ENCODE measurements around the gene SMARCD3. TPM values are rescaled to one million over a fixed set of nuclear protein-coding genes. Genes with fewer than 3 reads are reported as not detected.

SMARCD3 gene
- total RNA-seq, 1 donor from 2014 or later, result 145 TPM

GRCh38 chr7:151223728-151224127 lies 24.8 kb downstream of the SMARCD3 start:
- FAIRE-seq, result no peak
- no peak for DNase-seq (ENCODE audit: low spot score in 2 of 2)

- DNase-seq (ENCODE audit: low spot score in 2 of 2) (no peak), FAIRE-seq (no peak)
Observed at GRCh38 chr7:151218170-151218569, 30.3 kb downstream of the SMARCD3 start.

- FAIRE-seq (no peak), DNase-seq (ENCODE audit: low spot score in 2 of 2) (no peak)
Observed at GRCh38 chr7:151215396-151215795, 33.1 kb downstream of the SMARCD3 start.

GRCh38 chr7:151213826-151214225 lies 34.7 kb downstream of the SMARCD3 start:
- DNase-seq (ENCODE audit: low spot score in 2 of 2), result no peak
- no peak for FAIRE-seq

- DNase-seq (ENCODE audit: low spot score in 2 of 2) (no peak), FAIRE-seq (no peak)
Observed at GRCh38 chr7:151212626-151213025, 35.9 kb downstream of the SMARCD3 start.

- FAIRE-seq, result no peak
- no peak for DNase-seq (ENCODE audit: low spot score in 2 of 2)
Observed at GRCh38 chr7:151211155-151211772, 37.2 kb downstream of the SMARCD3 start.

GRCh38 chr7:151210087-151210854 lies 38.2 kb downstream of the SMARCD3 start, which contains the start of gene H2BK1:
TSS of gene H2BK1 (minus strand) at chr7:151210488. CDS start at chr7:151210318, 170 bp downstream.
- no peak for DNase-seq (ENCODE audit: low spot score in 2 of 2)
- FAIRE-seq, result no peak

- DNase-seq (ENCODE audit: low spot score in 2 of 2) (no peak), FAIRE-seq (no peak)
Observed at GRCh38 chr7:151209588-151209987, 38.9 kb downstream of the SMARCD3 start.

- no peak for FAIRE-seq
- DNase-seq (ENCODE audit: low spot score in 2 of 2), result no peak
Observed at GRCh38 chr7:151208253-151208862, 40.1 kb downstream of the SMARCD3 start.

- DNase-seq (ENCODE audit: low spot score in 2 of 2) (no peak), FAIRE-seq (no peak)
Observed at GRCh38 chr7:151207804-151208203, 40.7 kb downstream of the SMARCD3 start.

GRCh38 chr7:151207315-151207714 lies 41.2 kb downstream of the SMARCD3 start:
- DNase-seq (ENCODE audit: low spot score in 2 of 2) (no peak), FAIRE-seq (no peak)

GRCh38 chr7:151206914-151207313 lies 41.6 kb downstream of the SMARCD3 start:
- DNase-seq (ENCODE audit: low spot score in 2 of 2), result no peak
- FAIRE-seq, result no peak

- DNase-seq (ENCODE audit: low spot score in 2 of 2) (no peak), FAIRE-seq (no peak)
Observed at GRCh38 chr7:151205730-151206129, 42.8 kb downstream of the SMARCD3 start.

- FAIRE-seq, result no peak
- no peak for DNase-seq (ENCODE audit: low spot score in 2 of 2)
Observed at GRCh38 chr7:151204383-151205032, 44.0 kb downstream of the SMARCD3 start.

GRCh38 chr7:151202836-151203235 lies 45.7 kb downstream of the SMARCD3 start:
- DNase-seq (ENCODE audit: low spot score in 2 of 2) (no peak), FAIRE-seq (no peak)

- no peak for FAIRE-seq
- no peak for DNase-seq (ENCODE audit: low spot score in 2 of 2)
Observed at GRCh38 chr7:151201751-151202150, 46.7 kb downstream of the SMARCD3 start.

GRCh38 chr7:151201344-151201743 lies 47.1 kb downstream of the SMARCD3 start:
- DNase-seq (ENCODE audit: low spot score in 2 of 2) (no peak), FAIRE-seq (no peak)

- no peak for FAIRE-seq
- peak in 1 of 2 donors; percentile 64 for DNase-seq (ENCODE audit: low spot score in 2 of 2)
Observed at GRCh38 chr7:151198945-151199848, 49.3 kb downstream of the SMARCD3 start.

GRCh38 chr7:151197932-151198331 lies 50.6 kb downstream of the SMARCD3 start:
- FAIRE-seq, result no peak
- DNase-seq (ENCODE audit: low spot score in 2 of 2), result no peak

Data from frontal cortex (tissue), 4 donors.